NOMO-1 treated with DMSO at 0.1 percent for 48 hours (cell line): Measurements from ENCODE around the gene VASH1.

ENCODE experiments used
- DNase-seq: peaks from one replicate; lab custom pipeline; 2025; ENCODE audit not compliant: unreplicated experiment; lab: John Stamatoyannopoulos, UW

The VASH1 gene

GRCh38 chr14:76770521-76771436 lies 9.5 kb downstream of the VASH1 start:
- DNase-seq: no peak

GRCh38 chr14:76771437-76771980 lies 10.2 kb downstream of the VASH1 start:
- no peak for DNase-seq

- peak; percentile 16 for DNase-seq
These were observed 11.3 kb downstream of the VASH1 start for GRCh38 chr14:76772300-76773187.

- peak; percentile 80 for DNase-seq
These were observed 12.1 kb downstream of the VASH1 start for GRCh38 chr14:76773188-76773885.

- DNase-seq: no peak
These were observed 12.9 kb downstream of the VASH1 start for GRCh38 chr14:76773956-76774820.

- DNase-seq: no peak
These were observed 13.8 kb downstream of the VASH1 start for GRCh38 chr14:76774821-76775694.

GRCh38 chr14:76775695-76776427 lies 14.6 kb downstream of the VASH1 start:
- DNase-seq: no peak

- DNase-seq: no peak
These were observed 15.4 kb downstream of the VASH1 start for GRCh38 chr14:76776428-76777251.

GRCh38 chr14:76777721-76778120 lies 16.5 kb downstream of the VASH1 start:
- DNase-seq: no peak

GRCh38 chr14:76778546-76779215 lies 17.4 kb downstream of the VASH1 start:
- DNase-seq: no peak

- DNase-seq: no peak
These were observed 18.2 kb downstream of the VASH1 start for GRCh38 chr14:76779221-76780057.

GRCh38 chr14:76780058-76780345 lies 18.7 kb downstream of the VASH1 start:
- no peak for DNase-seq

- no peak for DNase-seq
These were observed 19.1 kb downstream of the VASH1 start for GRCh38 chr14:76780360-76780759.

GRCh38 chr14:76780875-76781647 lies 19.8 kb downstream of the VASH1 start:
- DNase-seq: no peak

GRCh38 chr14:76781648-76782051 lies 20.4 kb downstream of the VASH1 start:
- DNase-seq: no peak
